HG02840 (cell line): ENCODE measurements around the gene ARHGAP30.
"Not testable (repeated sequence)": the region's sequence is repeated elsewhere in the genome, so short reads cannot be mapped to it uniquely, and the experiment has no call there.

ENCODE experiments used
- ATAC-seq: cut with Tn5 transposase; IDR thresholded peaks from one replicate; pipeline ENCODE4 v1.9.1; 2021; ENCODE audit warnings: mild to moderate bottlenecking, moderate library complexity, moderate number of reproducible peaks; ENCODE audit not compliant: unreplicated experiment, low FRiP score

The ARHGAP30 gene

DNA sequence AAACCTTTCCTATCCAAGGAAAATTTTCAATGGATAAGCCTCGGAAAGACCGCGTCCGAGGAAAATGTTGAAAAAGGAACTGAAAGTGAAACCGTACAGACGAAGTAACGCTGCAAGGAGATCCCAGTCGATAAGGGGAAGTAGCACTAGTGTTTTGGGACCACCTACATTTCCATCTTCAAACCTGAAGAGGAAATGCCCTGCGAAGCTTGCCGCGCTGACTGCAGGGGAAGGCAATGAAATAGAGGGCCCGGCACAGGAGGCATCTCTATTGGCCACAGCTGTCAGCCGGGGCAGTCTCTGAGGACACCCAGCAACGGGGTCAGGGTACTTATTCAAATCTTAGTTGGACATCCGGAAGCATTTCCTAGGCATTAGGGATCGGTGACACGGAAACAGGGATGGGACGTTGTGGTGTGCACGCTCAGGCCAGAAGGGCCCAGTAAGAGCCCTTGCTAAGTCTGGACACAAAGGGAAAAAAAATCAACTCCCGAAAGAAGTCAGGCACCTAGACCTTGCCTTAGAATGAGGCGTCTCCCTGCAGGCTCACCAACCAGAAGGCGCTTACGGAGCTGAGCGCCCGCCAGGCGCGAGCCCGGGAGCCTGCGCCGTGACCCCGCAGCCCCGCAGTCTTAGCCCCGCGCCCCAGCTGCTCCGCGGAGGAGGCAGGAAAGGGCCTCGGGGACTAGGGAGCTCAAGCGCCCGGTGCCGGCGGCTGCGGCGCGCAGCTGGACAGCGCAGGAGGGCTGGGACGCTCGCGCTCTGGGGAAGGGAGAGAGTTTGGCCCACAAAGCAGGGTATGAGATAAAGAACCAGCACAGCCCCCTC is 24.6 kb downstream of the ARHGAP30 start:
- peak; percentile 42 for ATAC-seq

DNA sequence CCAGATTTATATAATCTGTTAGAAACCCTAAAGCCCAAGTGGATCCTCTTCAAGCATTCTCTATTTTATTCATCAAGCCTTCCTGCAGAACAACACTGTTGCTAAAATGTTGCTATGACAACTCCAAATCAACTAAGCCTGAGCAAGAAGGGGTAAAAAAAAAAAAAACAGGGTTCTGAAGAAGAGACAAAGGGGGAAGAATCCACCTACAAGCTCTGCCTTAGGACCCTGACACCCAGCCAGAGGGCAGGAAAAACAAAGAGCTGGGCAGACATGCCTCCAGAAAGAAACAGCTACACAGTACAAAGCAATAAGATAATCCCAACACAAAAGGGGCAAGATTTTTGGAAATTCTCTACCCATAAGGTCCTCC is 25.2 kb downstream of the ARHGAP30 start:
- ATAC-seq: no peak

DNA sequence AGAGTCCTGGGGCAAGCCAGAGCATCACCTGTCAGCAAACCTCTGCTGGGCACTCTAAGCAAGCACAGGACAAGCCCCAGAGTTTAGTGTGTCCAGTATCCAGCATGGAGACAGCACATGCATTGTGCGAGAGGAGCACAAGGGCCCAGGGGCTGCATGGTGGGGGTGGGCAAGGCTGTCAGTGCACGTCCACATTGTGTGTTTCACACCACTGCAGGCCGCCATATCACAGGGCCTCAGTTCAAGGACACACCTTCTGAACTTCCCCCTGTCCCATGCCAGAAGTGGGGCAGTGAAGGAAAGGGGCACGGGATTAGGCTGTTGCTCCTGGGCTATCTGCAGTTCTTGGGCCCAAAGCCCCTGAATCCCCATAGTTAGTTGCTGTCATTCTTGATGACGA is 30.1 kb downstream of the ARHGAP30 start:
- no peak for ATAC-seq

DNA sequence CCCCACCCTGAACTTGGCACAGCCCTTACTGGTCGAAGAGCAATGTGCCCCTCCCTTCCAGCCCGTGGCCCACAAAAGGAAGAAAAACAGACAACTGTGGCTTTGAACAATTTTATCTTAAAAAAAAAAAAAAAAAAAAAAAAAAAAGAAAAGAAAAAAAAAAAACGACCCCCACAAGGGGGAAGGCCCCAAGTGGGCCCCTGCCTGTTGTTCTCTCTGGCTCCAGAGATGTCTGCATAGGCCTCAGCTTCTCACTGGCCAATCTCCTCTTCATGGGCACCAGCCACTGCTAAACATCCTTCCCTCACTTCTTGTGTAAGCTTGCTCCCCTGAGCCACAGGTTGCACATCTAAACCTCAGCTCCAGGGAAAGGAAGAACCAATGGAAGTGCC is 30.5 kb downstream of the ARHGAP30 start:
- no peak for ATAC-seq

GRCh38 chr1:161038523-161039153 is 31.1 kb downstream of the ARHGAP30 start, which contains the start of gene TSTD1:
TSTD1 (minus strand) TSS chr1:161038964; CDS start chr1:161038889, 75 bp downstream.
- ATAC-seq: peak; percentile 74

DNA sequence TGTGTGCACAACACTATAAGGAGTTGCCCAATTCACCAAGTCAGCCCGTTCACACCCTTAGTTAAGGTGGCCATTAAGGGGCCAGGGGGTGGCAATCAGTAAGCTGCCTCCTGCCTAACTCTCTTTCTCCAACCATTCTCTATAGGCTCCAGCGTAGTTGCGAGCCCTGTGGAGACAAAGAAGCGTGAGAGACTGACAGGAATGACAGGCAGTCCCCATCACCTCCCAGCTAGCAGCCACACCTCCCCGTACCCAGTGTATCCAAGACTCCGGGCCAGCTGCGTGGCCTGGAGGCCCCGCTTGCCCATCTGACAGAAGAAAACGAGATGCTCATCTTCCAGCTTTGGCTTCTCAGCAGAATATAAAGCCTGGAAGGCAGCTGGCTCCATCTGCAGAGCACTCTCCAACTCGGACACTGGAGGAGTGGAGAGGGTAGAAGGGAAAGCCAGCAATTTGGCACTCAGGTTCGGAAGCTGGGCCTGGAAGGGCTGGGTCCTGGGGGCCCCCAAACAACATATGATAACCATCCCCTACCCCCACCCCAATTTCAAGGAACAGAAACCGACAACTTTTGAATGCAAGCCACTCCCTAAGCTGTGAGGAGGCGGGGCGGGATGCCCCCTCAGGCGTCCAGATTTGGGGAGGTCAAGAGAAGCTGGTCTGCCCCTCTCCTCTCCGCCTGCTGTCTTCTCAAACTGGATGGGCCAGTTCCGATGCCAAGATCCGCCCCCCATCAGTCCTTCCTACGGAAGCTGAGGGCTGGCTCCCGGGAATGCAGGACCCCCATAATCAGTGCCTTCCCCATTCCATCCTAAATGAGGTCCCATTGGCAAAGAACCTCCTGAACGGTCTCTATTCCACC is 31.8 kb downstream of the ARHGAP30 start:
- ATAC-seq: no peak

DNA sequence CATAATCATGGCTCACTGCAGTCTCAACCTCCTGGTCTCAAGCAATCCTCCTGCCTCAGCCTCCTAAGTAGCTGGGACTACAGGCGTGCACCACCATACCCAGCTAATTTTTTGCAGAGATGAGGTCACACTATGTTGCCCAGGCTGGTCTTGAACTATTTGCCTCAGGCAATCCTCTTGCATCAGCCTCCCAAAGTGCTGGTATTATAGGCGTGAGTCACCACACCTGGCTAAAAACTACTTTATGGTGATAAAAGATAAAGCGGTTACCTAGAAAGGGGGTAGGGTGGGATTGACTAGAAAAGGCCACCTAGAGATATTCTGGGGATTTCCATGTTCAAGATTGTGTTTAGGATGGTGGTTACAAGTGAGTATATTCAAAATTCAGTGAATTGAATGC is 35.9 kb downstream of the ARHGAP30 start:
- ATAC-seq: no peak

GRCh38 chr1:161032409-161032808 is 37.3 kb downstream of the ARHGAP30 start:
- no peak for ATAC-seq

DNA sequence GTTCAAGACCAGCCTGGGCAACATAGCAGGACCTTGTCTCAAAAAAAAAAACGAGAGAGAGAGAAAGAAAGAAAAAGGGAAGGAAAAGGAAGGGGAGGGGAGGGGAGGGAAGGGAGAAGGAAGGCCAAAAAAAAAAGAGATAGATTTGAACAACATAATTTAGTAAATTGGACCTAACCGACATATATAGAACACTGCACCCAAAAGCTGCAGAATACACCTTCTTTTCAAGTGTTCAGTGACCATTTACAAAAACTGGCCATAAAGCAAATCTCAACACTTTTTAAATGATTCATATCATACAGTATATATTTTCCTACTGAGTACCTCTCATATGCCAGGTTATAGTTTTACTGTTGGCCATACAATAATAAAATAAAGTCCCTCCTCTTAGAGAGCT is 37.8 kb downstream of the ARHGAP30 start:
- ATAC-seq: no peak

DNA sequence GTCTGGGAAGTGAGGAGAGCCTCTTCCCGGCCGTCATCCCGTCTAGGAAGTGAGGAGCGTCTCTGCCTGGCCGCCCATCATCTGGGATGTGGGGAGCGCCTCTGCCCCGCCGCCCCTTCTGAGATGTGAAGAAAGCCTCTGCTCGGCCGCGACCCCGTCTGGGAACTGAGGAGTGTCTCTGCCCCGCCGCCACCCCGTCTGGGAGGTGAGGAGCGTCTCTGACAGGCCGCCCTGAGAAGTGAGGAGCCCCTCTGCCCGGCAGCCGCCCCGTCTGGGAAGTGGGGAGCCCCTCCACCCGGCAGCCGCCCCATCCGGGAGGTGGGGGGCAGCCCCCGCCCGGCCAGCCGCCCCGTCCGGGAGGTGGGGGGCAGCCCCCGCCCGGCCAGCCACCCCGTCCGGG is 40.2 kb downstream of the ARHGAP30 start:
- ATAC-seq: not testable (repeated sequence)

DNA sequence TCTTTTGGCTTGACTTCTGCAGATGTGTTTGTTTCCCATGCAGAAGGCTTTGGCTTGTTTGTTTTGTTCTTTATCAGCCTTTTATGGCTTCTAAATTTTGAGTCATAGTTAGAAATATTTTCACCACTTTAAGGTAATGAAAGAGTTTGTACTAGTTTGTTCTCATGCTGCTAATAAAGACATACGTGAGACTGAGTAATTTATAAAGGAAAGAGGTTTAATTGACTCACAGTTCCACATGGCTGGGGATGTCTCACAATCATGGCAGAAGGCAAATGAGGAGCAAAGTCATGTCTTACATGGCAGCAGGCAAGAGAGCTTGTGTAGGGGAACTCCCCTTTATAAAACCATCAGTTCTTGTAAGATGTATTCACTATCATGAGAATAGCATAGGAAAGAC is 42.7 kb downstream of the ARHGAP30 start:
- ATAC-seq: not testable (repeated sequence)

- ATAC-seq: not testable (repeated sequence)
Observed at GRCh38 chr1:161022432-161022831, 47.3 kb downstream of the ARHGAP30 start.

- no peak for ATAC-seq
Observed at GRCh38 chr1:161021970-161022353, 47.7 kb downstream of the ARHGAP30 start.

- ATAC-seq: peak; percentile 86
Observed at GRCh38 chr1:161021165-161021969, 48.3 kb downstream of the ARHGAP30 start.

- peak; percentile 32 for ATAC-seq
Observed at GRCh38 chr1:161020509-161021164, 49.1 kb downstream of the ARHGAP30 start, which contains the start of gene F11R. F11R (minus strand) TSS chr1:161021152; CDS start chr1:161021073, 79 bp downstream.

DNA sequence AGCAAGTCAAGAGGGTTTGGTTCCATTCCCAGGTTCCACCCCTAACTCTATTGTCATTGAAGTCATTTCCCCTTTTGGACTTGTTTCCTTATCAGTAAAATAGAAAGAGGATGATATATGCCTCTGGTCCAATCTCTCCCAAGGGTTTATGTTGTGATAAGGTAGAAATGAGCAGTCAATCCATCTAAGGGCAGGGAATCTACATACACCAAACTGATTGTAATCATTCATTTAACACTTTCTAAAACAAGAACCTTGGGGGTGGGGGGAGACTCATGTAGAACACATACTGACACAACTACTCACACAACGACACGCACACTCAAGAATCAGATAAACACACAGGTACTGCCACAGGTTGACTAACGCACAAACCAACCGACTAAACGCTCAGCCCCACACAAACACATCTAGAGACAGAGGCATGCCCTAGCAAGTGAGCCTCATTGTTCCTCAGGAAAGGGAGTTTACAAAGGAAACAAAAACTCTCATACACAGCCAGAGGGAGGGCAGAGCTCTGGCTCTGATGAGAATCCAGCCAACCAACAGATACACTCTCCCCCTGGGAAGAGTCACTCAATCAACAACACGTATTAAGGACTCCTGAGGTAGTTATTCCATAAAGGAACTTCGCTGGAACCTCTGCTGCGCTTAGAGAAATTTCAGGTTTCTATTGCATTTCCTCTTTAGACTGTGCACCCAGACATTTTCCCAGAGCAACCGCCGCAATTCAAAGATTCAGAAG is 49.8 kb downstream of the ARHGAP30 start:
- ATAC-seq: no peak

DNA sequence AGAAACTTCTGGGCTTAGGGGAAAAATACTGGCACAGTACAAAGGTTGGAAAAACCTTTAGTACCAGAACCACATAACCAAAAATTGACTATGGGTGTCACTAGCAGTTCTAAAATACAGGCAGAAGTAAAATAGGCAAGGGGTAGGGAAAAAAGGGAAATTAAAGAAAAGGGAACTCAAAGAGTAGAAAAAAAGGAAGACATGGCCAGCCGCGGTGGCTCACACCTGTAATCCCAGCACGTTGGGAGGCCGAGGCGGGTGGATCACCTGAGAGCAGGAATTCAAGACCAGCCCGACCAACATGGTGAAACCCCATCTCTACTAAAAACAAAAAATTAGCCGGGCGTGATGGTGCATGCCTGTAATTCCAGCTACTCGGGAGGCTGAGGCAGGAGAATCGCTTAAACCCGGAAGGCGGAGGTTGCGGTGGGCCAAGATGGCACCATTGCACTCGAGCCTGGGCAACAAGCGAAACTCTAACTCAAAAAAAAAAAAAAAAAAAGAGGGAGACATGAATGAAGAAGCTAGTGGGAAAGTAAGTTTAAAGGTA is 50.5 kb downstream of the ARHGAP30 start:
- ATAC-seq: not testable (repeated sequence)

GRCh38 chr1:161018631-161018930 is 51.1 kb downstream of the ARHGAP30 start:
- no peak for ATAC-seq
